ENCODE data around the gene BLACAT1.

GRCh38 chr1:205484985-205485967, 29.4 kb upstream of the BLACAT1 start:
- TF ChIP-seq REST (IDR thresholded peaks at IDR 0.05; ENCODE audit: insufficient read depth in 1 of 2, low read depth in 2 of 2, low read length in 1 of 2) (no peak), CTCF (IDR thresholded peaks at IDR 0.05) (peak; percentile 98), SIN3A (IDR thresholded peaks at IDR 0.05; ENCODE audit: borderline replicate concordance, insufficient read depth, low read depth, low read length) (no peak), POLR2AphosphoS5 (IDR thresholded peaks at IDR 0.05; ENCODE audit: low read depth, low read length) (no peak)

Data from Panc1 (cell line).